ENCODE measurements around the gene TNFRSF12A. TPM values are rescaled to one million over a fixed set of nuclear protein-coding genes. Genes with fewer than 3 reads are reported as not detected.
"Not testable (repeated sequence)": the region's sequence is repeated elsewhere in the genome, so short reads cannot be mapped to it uniquely, and the experiment has no call there.

TNFRSF12A gene
- total and polyA plus RNA-seq, 11 donors = 27.8 to 824 (median 97.1) TPM

DNA sequence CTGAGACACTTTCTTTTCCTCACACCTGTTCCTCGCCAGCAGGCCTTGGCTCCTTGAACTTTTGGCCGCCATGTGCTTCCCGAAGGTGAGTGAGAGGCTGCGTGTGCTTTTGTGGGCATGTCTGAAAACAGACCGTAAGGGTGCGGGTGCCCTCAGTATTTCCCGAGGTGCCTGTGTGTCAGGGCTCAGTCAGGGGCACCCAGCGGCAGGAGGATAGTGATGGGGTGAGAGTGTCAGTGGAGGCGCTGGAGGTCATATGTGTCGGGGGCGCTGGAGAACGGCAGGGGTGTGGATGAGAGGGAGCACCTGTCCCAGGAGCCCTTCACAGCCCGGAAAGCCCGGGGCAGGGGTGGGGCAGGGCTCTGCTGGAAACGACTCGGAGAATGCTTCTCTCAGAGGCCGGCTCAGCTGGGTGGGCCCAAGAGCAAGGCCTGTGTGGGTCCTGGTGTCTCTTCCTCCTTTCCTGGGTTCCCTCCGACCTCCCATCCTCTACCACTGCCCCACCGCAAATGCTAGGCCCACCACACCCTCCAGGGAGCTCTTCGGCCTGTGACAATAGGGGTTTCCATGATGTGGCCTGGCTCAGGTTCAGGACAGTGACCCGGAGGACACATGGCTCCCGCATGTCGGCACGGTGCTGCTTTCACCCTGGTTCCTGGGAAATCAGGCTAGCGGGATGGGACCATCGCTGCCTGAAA lies 45.7 kb downstream of the TNFRSF12A start:
- Histone ChIP-seq H3K9me3 (no peaks in the 10 kb centered on the region), H3K4me1 (peaks cover 0 to 49% (median 14%) of the 10 kb centered on the region in 12 donors), H3K27ac (peak overlapping the region; percentile 62 to 95 (median 87)), H3K36me3 (peaks cover 0 to 23% (median 6%) of the 10 kb centered on the region in 9 donors), H3K27me3 (no peaks in the 10 kb centered on the region), H3K4me3 (peak overlapping the region; percentile 30 to 71 (median 60))
- DNase-seq (no peak), ATAC-seq (peak; percentile 4 to 29 (median 14))
- TF ChIP-seq, protein P1, sequence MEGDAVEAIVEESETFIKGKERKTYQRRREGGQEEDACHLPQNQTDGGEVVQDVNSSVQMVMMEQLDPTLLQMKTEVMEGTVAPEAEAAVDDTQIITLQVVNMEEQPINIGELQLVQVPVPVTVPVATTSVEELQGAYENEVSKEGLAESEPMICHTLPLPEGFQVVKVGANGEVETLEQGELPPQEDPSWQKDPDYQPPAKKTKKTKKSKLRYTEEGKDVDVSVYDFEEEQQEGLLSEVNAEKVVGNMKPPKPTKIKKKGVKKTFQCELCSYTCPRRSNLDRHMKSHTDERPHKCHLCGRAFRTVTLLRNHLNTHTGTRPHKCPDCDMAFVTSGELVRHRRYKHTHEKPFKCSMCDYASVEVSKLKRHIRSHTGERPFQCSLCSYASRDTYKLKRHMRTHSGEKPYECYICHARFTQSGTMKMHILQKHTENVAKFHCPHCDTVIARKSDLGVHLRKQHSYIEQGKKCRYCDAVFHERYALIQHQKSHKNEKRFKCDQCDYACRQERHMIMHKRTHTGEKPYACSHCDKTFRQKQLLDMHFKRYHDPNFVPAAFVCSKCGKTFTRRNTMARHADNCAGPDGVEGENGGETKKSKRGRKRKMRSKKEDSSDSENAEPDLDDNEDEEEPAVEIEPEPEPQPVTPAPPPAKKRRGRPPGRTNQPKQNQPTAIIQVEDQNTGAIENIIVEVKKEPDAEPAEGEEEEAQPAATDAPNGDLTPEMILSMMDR (IDR thresholded peaks at IDR 0.05) = no peak
- no peak for TF ChIP-seq POLR2A (IDR thresholded peaks at IDR 0.05)
- intact Hi-C loops (cut with DNase I) = loop anchor here in 2 of 10 donors (2.0 to 5.0 kb wide), 2 partner anchors 21 to 36 kb away; no protein-coding TSS in a partner anchor
- 53 to 65% (median 56%) methylated on average over 24 to 26 of the region's 26 CpGs for WGBS, 4 donors

DNA sequence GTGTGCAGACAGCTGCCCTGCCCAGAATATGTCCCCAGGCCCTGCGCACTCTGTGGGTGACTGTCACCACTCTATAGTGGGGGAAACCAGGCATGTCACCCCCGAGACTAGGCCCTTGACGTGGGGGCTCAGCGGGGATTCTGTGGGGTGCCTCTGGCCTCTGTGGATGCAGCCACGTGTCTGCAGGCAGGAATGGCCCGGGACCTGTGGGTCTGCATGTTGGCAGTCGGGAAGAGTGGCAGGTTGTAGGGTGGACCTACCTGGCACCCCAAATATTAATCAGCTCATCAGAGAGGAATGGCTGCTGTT lies 46.2 kb downstream of the TNFRSF12A start:
- intact Hi-C loops (cut with DNase I) = loop anchor here in 2 of 10 donors (5.0 kb wide), 1 partner anchor 36 kb away; no protein-coding TSS in a partner anchor
- peak overlapping the region; percentile 30 to 71 (median 60) for H3K4me3 ChIP-seq
- peak overlapping the region; percentile 62 to 95 (median 87) for H3K27ac ChIP-seq
- WGBS, 4 donors = 62 to 78% (median 68%) methylated on average over 5 to 7 of the region's 7 CpGs
- ATAC-seq (no peak), DNase-seq (no peak)
- peaks cover 0 to 23% (median 6%) of the 10 kb centered on the region in 9 donors for H3K36me3 ChIP-seq
- H3K4me1 ChIP-seq = peaks cover 0 to 53% (median 14%) of the 10 kb centered on the region in 12 donors
- H3K9me3 ChIP-seq = no peaks in the 10 kb centered on the region
- TF ChIP-seq, protein P1 (IDR thresholded peaks at IDR 0.05) = no peak
- no peak for TF ChIP-seq POLR2A (IDR thresholded peaks at IDR 0.05)
- no peaks in the 10 kb centered on the region for H3K27me3 ChIP-seq

DNA sequence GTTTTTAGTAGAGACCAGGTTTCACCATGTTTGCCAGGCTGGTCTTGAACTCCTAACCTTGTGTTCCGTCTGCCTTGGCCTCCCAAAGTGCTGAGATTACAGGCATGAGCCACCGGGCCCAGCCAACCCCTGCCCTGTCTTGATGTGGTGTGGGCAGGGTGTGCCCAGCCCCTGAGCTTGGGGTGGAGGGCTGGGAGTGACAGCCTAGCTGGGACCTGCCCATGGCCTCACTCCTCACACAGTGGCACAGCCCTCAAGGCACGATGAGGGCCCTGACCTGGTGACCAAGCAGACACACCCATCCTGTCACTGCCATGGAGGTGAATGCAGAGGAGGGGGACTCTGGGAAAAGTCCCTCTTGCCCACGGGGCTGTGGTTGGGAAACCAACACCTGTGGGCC lies 48.3 kb downstream of the TNFRSF12A start:
- H3K4me3 ChIP-seq = peak overlapping the region in 1 of 12 donors; percentile 69
- peaks cover 0 to 23% (median 6%) of the 10 kb centered on the region in 9 donors for H3K36me3 ChIP-seq
- no peaks in the 10 kb centered on the region for H3K9me3 ChIP-seq
- WGBS, 4 donors = 59 to 80% (median 67%) methylated on average over 2 to 4 of the region's 4 CpGs
- H3K4me1 ChIP-seq = peaks cover 0 to 47% (median 14%) of the 10 kb centered on the region in 12 donors
- no peak for TF ChIP-seq POLR2A (IDR thresholded peaks at IDR 0.05)
- TF ChIP-seq, protein P1 (IDR thresholded peaks at IDR 0.05) = no peak
- H3K27ac ChIP-seq = peak overlapping the region in 3 of 12 donors; percentile 30 to 76 (median 37)
- intact Hi-C loops (cut with DNase I) = loop anchor here in 2 of 10 donors (5.0 kb wide), 1 partner anchor 34 kb away; no protein-coding TSS in a partner anchor
- DNase-seq (no peak), ATAC-seq (no peak)
- H3K27me3 ChIP-seq = no peaks in the 10 kb centered on the region

DNA sequence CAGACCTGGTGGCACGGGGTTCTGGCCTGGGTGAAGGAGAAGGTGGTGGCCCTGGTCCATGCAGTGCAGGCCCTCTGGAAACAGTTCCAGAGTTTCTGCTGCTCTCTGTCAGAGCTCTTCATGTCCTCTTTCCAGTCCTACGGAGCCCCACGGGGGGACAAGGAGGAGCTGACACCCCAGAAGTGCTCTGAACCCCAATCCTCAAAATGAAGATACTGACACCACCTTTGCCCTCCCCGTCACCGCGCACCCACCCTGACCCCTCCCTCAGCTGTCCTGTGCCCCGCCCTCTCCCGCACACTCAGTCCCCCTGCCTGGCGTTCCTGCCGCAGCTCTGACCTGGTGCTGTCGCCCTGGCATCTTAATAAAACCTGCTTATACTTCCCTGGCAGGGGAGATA lies 49.0 kb downstream of the TNFRSF12A start:
- DNase-seq, H3K4me3 ChIP-seq, H3K27me3 ChIP-seq, ATAC-seq, H3K27ac ChIP-seq, H3K9me3 ChIP-seq: not testable (repeated sequence)
- 87 to 92% (median 88%) methylated on average over 8 to 10 of the region's 11 CpGs for WGBS, 4 donors
- peaks cover 0 to 44% (median 14%) of the 10 kb centered on the region in 12 donors for H3K4me1 ChIP-seq
- intact Hi-C loops (cut with DNase I) = loop anchor here in 2 of 10 donors (5.0 kb wide), 1 partner anchor 33 kb away; no protein-coding TSS in a partner anchor
- peaks cover 0 to 23% (median 6%) of the 10 kb centered on the region in 9 donors for H3K36me3 ChIP-seq
